Small intestine (tissue), 7 donors: ENCODE measurements around the gene CXCL5. TPM values are rescaled to one million over a fixed set of nuclear protein-coding genes. Genes with fewer than 3 reads are reported as not detected.

Experiments
- DNase-seq, 2 donors: peaks; one replicate each; pipeline versions ENCODE4 v3.0.0 to v3.0.0-alpha.2; 2013
- FAIRE-seq: peaks from 2 replicates; lab custom pipeline; 2012; peaks lifted over from hg19 to GRCh38; lab: Jason Lieb, UNC
- H3K27ac ChIP-seq, 3 donors: one replicate each; pipeline ENCODE4 v1.5.1; 2013; ENCODE audit warnings: low read length in 2 of 3, mild to moderate bottlenecking in 2 of 3, control low read depth in 1 of 3, inconsistent platforms in 1 of 3, low read depth in 1 of 3, moderate library complexity in 1 of 3
- H3K27me3 ChIP-seq, 3 donors: one replicate each; pipeline ENCODE4 v1.6.1; 2013; ENCODE audit warnings: low read length in 3 of 3, inconsistent platforms in 1 of 3; ENCODE audit not compliant: control insufficient read depth in 3 of 3, insufficient read depth in 3 of 3
- H3K36me3 ChIP-seq, 3 donors: one replicate each; pipeline ENCODE4 v1.6.1; 2013; ENCODE audit warnings: low read length in 3 of 3, inconsistent platforms in 1 of 3, low read depth in 1 of 3, mild to moderate bottlenecking in 1 of 3, moderate library complexity in 1 of 3; ENCODE audit not compliant: control insufficient read depth in 3 of 3, insufficient read depth in 2 of 3
- H3K4me1 ChIP-seq, 3 donors: one replicate each; pipeline ENCODE4 v1.6.1; 2013; ENCODE audit warnings: low read length in 2 of 3, inconsistent platforms in 1 of 3, low read depth in 1 of 3, mild to moderate bottlenecking in 1 of 3, moderate library complexity in 1 of 3; ENCODE audit not compliant: control insufficient read depth in 3 of 3, insufficient read depth in 2 of 3
- H3K4me3 ChIP-seq, 3 donors: one replicate each; pipeline ENCODE4 v1.5.1; 2013; ENCODE audit warnings: low read length in 3 of 3, control low read depth in 1 of 3, inconsistent platforms in 1 of 3, low read depth in 1 of 3, mild to moderate bottlenecking in 1 of 3, moderate library complexity in 1 of 3
- H3K9me3 ChIP-seq, 2 donors: one replicate each; pipeline ENCODE4 v1.6.1; 2013; ENCODE audit warnings: low read depth in 1 of 2, low read length in 1 of 2; ENCODE audit not compliant: control insufficient read depth in 2 of 2, insufficient read depth in 1 of 2
- WGBS, 3 donors: extraction: QIAGEN DNeasy Blood & Tissue Kit; methylation state at CpG; one replicate each; pipeline ENCODE4 v1.1.7; 2013; 5-methylcytosine and 5-hydroxymethylcytosine counted together
- polyA plus RNA-seq, 4 donors: library from polyadenylated mRNA; stranded (reverse) in 3 of 4; unstranded in 1 of 4; fragments of 200-250 nt in 3 of 4; fragments of 120-200 nt in 1 of 4; gene quantifications; one replicate each; pipeline versions ENCODE4 v1.2.1 to v1.2.3, GENCODE V29; 2013
- donor health status: healthy with polysubstance abuse.
- donor health status: control.
- donor health status: control.
- donor health status: Bipolar disorder and iron deficiency.
- donor health status: healthy.

The CXCL5 gene
- polyA plus RNA-seq, 4 donors, result 0.74 to 1.8 TPM; not detected in 2

GRCh38 chr4:74038425-74039314 lies 40.2 kb upstream of the CXCL5 start, which contains the start of gene CXCL3:
Gene CXCL3, minus strand, starts transcription at chr4:74038689. Its CDS starts 78 bp downstream, at chr4:74038611.
- H3K36me3 ChIP-seq, result no peaks in the 10 kb centered on the region
- DNase-seq (peak; percentile 71 to 91), FAIRE-seq (no peak)
- peaks cover 0 to 10% (median 0%) of the 10 kb centered on the region in 3 donors for H3K4me1 ChIP-seq
- H3K4me3 ChIP-seq, result peak within 1 kb of the TSS; percentile 52 to 94 (median 53)
- WGBS, 3 donors, result 1% methylated on average over 48 to 63 of the region's 64 CpGs
- H3K9me3 ChIP-seq, result no peaks in the 10 kb centered on the region
- peak within 1 kb of the TSS in 2 of 3 donors; percentile 81 to 85 for H3K27ac ChIP-seq
- H3K27me3 ChIP-seq, result no peaks in the 10 kb centered on the region

GRCh38 chr4:74038086-74038424 lies 39.6 kb upstream of the CXCL5 start:
- FAIRE-seq, result no peak
- 3 to 4% (median 3%) methylated on average over 17 of the region's 17 CpGs for WGBS, 3 donors

GRCh38 chr4:74037076-74037955 lies 38.8 kb upstream of the CXCL5 start:
- no peak overlapping the region for H3K27ac ChIP-seq
- peak overlapping the region; percentile 52 to 94 (median 53) for H3K4me3 ChIP-seq
- 49 to 56% (median 55%) methylated on average over 4 of the region's 4 CpGs for WGBS, 3 donors
- H3K27me3 ChIP-seq, result no peaks in the 10 kb centered on the region
- DNase-seq (peak in 1 of 2 donors; percentile 23), FAIRE-seq (no peak)
- peaks cover 0 to 10% (median 0%) of the 10 kb centered on the region in 3 donors for H3K4me1 ChIP-seq
- no peaks in the 10 kb centered on the region for H3K9me3 ChIP-seq
- H3K36me3 ChIP-seq, result no peaks in the 10 kb centered on the region

More at GRCh38 chr4:74038086-74038424, 39.6 kb upstream of the CXCL5 start:
- DNase-seq, result peak in 1 of 2 donors; percentile 64
- H3K36me3 ChIP-seq, result no peaks in the 10 kb centered on the region
- peaks cover 0 to 10% (median 0%) of the 10 kb centered on the region in 3 donors for H3K4me1 ChIP-seq
- H3K4me3 ChIP-seq, result peak overlapping the region; percentile 52 to 94 (median 53)
- no peaks in the 10 kb centered on the region for H3K9me3 ChIP-seq
- H3K27ac ChIP-seq, result peak overlapping the region in 1 of 3 donors; percentile 85
- no peaks in the 10 kb centered on the region for H3K27me3 ChIP-seq

DNA sequence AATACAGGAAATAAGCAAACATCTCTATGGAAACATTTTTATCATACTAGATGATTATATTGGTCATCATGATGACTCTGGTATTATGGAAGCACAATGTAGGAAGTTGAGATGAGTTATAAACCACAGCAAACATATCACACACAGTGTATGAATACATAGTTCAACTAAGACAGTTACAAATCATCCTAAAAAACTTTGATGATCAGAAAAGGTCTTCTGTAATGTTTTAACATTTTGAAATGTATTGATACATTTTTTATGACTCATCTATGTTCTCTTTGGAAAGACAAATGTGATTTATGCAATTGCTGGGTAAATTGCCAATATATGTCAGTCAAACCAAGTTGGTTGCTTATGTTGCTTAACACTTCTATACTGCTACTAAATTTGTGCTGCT lies 35.3 kb upstream of the CXCL5 start:
- Histone ChIP-seq H3K4me3 (no peak overlapping the region), H3K4me1 (peaks cover 0 to 5% (median 0%) of the 10 kb centered on the region in 3 donors), H3K27ac (no peak overlapping the region), H3K9me3 (no peaks in the 10 kb centered on the region), H3K36me3 (no peaks in the 10 kb centered on the region), H3K27me3 (no peaks in the 10 kb centered on the region)
- FAIRE-seq (no peak), DNase-seq (no peak)

- peak overlapping the region in 1 of 3 donors; percentile 17 for H3K27ac ChIP-seq
- no peak overlapping the region for H3K4me3 ChIP-seq
These were observed 33.6 kb upstream of the CXCL5 start for GRCh38 chr4:74032064-74032463.

DNA sequence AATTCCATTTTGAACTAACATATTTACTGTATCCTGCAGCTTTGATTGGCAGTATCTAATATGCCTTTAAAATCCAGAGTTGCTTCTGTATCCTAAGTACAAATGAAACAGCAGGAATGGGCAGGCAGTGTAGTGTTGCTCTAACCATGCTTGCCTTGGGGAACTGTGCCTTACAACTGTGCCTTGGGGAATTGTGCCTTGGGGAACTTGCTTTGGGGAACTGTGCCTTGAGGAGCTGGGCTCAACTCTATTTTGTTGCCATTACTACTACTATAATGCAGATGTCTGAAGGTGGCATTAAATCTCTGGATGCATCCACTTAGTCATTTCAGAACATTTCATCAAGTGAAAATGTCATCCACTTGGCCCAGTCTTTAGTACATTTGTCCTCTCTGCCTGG lies 33.1 kb upstream of the CXCL5 start:
- Histone ChIP-seq H3K9me3 (no peaks in the 10 kb centered on the region), H3K4me3 (no peak overlapping the region), H3K27me3 (no peaks in the 10 kb centered on the region), H3K36me3 (no peaks in the 10 kb centered on the region), H3K27ac (peak overlapping the region in 1 of 3 donors; percentile 17), H3K4me1 (no peaks in the 10 kb centered on the region)
- no peak for DNase-seq
- FAIRE-seq, result no peak

More at GRCh38 chr4:74032064-74032463, 33.6 kb upstream of the CXCL5 start:
- no peaks in the 10 kb centered on the region for H3K9me3 ChIP-seq
- H3K27me3 ChIP-seq, result no peaks in the 10 kb centered on the region
- no peak for FAIRE-seq
- DNase-seq, result peak in 1 of 2 donors; percentile 29
- H3K4me1 ChIP-seq, result peaks cover 0 to under 1% (median 0%) of the 10 kb centered on the region in 3 donors
- H3K36me3 ChIP-seq, result no peaks in the 10 kb centered on the region

GRCh38 chr4:74030285-74030684 lies 31.8 kb upstream of the CXCL5 start:
- peak; percentile 20 to 44 for DNase-seq
- Histone ChIP-seq H3K4me1 (no peaks in the 10 kb centered on the region), H3K9me3 (peaks cover 0 to 3% of the 10 kb centered on the region in 2 donors), H3K4me3 (no peak overlapping the region), H3K27me3 (no peaks in the 10 kb centered on the region), H3K27ac (no peak overlapping the region), H3K36me3 (no peaks in the 10 kb centered on the region)
- no peak for FAIRE-seq

DNA sequence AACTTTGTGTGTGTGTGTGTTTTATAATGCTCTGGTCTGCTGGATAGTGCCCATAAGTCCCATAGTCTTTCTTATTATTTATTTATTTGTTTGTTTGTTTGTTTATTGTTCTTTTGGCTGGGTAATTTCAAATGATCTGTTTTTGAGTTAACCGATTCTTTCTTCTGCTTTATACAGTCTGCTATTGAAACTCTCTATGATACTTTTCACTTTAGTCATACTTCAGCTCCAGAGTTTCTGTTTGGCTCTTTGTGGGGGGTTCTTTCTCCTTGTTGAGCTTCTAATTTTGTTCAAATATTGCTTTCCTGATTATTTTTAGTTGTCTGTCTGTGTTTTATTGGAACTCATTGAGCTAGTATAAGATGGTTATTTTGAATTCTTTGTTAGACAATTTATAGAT lies 30.0 kb upstream of the CXCL5 start:
- H3K4me1 ChIP-seq, result no peaks in the 10 kb centered on the region
- H3K27me3 ChIP-seq, result no peaks in the 10 kb centered on the region
- no peak overlapping the region for H3K4me3 ChIP-seq
- no peak overlapping the region for H3K27ac ChIP-seq
- no peak for DNase-seq
- peaks cover 0 to 3% of the 10 kb centered on the region in 2 donors for H3K9me3 ChIP-seq
- FAIRE-seq, result no peak
- H3K36me3 ChIP-seq, result no peaks in the 10 kb centered on the region
- WGBS, 3 donors, result 4 to 52% (median 43%) methylated on average over 1 of the region's 1 CpG
